HCEC 1CT (cell line): ENCODE results near the gene HIBADH.

Experiments
- DNase-seq: peaks from one replicate; pipeline ENCODE4 v3.0.0-alpha.2; 2017

The HIBADH gene

GRCh38 chr7:27662490-27663205, at the start of gene HIBADH:
TSS of gene HIBADH (minus strand) at chr7:27662883. CDS start at chr7:27662788, 95 bp downstream.
- DNase-seq: peak; percentile 100

DNA sequence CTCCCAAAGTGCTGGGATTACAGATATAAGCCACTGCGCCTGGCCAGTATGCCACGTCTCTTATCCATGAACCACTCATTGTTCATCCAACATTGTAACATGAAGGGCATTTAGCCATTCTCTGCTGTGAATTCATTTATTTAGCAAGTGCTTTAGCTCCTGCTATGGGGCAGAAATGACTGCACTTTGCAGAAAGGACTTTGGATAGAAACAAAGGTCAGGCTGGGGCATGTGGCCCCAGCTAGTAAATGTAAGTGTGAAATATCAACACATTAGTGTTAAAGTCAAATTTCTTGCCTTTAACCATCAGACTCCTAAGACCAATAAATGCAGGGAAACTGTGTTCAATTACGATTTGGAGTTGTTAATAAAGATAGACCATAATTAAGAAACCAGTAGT, 49.5 kb upstream of the HIBADH start:
- DNase-seq: no peak

- peak; percentile 88 for DNase-seq
Observed at GRCh38 chr7:27709137-27710075, 46.7 kb upstream of the HIBADH start.

DNA sequence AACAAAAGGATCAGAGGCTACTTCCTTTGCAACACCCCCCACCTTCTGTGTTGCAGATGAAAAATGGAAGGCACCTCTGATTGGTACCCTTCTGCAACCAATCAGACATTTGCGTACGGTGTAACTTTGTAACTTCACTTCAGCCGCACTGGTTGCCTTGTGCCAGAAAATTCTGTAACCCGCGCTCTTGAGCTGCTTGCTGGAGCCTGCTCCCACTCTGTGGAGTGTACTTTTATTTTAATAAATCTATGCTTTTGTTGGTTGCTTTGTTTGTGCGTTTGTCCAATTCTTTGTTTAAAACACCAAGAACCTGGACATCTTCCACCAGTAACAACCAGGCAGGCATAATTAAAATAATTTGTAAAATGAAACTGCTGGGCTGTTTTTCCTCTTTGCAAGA, 45.8 kb upstream of the HIBADH start:
- no peak for DNase-seq

- no peak for DNase-seq
Observed at GRCh38 chr7:27705200-27705594, 42.5 kb upstream of the HIBADH start.

DNA sequence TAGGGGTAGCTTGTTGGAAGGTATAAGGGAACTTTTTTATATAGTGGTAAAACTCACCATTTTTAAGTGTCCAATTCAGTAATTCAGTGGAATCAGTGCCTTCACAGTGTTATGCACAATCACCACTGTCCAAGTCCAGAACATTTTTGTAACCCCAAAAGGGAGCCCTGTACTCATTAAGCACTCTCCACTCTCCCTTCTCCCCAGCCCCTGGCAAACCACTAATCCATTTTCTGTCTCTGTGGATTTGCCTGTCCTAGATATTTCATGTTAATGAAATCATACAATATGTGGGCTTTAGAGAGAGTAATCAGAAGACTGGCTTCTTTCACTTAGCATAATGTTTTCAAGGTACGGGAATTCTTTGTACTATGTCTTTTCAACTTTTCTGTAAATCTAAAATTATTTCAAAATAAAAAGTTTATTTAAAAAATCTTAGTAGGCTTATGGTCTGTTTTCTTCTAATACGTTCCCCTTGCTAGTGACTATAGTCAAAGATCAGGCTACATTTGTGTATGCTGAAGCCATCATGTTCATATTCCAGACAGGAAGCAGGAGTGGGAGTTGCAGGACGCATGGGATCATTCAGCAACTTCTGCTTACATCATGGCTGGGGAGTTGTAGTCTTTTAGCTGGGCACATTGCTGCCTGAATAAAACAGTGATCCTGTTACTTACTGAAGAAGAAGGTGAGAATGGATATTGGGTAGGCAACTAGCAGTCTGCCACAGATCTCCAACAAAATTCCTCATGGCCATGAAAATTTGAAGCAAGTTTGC, 41.9 kb upstream of the HIBADH start:
- DNase-seq: no peak

DNA sequence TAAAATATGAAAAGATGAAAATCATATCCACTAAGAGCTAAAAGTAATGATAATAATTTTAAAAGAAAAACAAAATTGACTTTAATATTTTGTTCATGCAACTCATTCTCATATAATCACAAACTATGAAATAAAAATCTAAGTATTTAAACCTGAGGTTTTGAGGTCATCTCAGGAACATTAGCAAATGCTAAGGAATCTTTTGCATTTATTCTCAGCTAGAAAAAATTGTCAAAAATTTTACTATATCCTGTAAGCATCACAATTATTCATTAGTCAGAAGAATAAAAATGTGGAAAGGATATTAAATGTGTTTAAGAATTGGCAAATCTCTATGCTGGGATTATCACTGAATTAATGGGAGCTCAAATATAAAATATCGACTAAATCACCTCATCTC, 40.5 kb upstream of the HIBADH start:
- no peak for DNase-seq

- DNase-seq: no peak
Observed at GRCh38 chr7:27700501-27700900, 37.8 kb upstream of the HIBADH start.

DNA sequence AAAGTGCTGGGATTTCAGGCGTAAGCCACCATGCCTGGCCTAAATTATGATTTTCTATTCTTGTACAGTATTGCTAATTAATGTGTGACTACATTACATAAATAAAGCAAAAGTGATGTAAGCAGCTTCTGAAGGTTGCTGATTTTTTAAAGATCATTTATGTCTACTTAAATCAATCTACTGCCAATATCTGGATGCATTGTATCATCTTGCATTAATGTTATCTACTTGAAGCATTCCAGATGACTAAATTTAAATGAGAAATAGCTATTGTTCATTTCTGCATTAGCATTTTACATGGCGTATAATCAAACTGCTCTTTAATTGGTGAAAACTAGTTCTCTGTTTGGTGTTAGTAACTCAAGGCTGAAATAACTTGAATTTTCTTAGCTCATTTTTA, 37.1 kb upstream of the HIBADH start:
- DNase-seq: no peak

DNA sequence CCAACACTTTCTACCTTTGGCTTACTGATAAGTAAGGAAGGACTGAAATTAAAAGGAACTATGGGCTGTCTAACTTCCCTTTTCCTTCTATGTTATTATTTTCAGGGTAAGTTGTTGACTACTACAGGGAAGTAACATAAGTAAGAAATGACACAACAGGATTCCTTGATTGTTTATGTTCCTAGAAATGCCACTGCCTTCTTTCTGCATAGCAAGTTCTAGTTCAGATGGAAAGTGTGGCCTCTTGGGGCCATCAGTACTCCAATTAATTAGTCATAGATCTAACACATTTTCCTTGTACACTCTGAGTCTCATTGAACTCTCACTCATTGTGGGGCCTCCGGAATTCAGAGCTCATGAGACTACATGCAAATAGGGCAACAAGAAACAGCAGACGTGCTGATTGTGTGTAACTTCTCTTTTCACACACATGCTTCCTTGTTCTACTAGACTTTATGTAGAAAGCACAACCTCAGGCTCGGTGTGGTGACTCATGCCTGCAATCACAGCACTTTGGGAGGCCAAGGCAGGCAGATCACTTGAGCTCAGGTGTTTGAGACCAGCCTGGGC, 35.3 kb upstream of the HIBADH start:
- DNase-seq: peak; percentile 32

DNA sequence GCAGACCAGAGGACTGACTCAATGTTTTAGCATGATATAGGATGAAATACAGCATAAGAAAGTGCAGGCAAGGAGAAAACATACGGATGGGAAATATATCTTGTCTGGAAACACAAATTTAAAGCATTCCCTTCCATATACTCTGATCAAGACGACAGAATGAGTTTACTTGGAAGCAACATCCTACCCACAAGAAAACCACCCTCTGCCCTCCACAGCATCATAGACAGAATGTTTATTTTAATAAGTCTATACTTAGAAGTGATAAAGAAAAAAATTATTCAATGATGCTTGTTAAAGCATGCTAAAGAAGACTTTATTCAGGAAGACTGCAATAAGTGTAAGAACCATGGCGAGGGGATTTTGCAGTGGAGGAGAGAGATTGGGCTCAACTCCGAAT, 32.4 kb upstream of the HIBADH start:
- DNase-seq: no peak

GRCh38 chr7:27693794-27694193, 31.1 kb upstream of the HIBADH start:
- DNase-seq: no peak

GRCh38 chr7:27690649-27691048, 28.0 kb upstream of the HIBADH start:
- DNase-seq: no peak

DNA sequence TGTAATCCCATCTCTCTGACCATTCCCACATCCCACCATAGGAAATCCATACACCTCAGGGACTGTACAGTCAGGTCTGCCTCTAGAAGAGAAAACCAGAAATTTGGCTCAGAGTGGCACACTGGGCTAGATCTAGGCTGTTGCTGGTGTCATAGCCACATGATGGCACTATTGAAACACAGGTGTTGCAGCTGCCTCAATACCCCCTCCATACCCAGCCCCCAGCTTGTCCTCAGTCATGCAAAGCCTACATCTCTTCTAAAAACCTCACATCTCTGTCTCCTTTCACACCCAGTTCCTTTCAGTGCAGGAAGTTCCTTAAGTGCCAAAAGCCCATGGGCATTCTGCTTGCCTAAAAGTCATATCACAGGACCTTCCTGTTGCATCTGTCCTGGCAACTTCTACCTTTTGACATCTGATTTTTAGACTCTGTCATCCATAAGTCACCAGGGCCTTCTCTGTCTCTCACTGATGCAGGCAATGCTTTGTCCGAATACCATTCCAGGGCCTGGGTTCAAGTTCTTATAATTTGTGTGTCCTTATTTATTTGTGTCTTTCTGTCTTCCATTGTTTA, 27.0 kb upstream of the HIBADH start:
- peak; percentile 42 for DNase-seq

DNA sequence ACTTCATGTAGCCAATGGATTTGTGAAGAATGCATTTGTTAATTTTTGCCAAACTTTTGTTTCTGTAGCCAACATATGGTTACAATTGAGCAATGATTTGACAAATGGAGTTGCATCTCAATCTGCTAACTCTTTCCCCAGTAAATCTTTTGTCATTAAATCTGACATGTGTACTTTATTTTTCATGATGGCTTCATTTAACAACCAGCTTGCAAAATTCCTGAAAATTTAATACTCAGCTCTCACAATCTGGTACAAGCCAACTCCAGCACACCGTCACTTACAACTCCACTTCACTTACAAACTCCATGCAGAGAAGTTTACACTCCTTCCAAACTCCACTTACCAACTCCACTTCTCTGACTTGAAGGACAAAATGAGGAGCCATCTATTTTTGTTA, 26.5 kb upstream of the HIBADH start:
- DNase-seq: no peak

DNA sequence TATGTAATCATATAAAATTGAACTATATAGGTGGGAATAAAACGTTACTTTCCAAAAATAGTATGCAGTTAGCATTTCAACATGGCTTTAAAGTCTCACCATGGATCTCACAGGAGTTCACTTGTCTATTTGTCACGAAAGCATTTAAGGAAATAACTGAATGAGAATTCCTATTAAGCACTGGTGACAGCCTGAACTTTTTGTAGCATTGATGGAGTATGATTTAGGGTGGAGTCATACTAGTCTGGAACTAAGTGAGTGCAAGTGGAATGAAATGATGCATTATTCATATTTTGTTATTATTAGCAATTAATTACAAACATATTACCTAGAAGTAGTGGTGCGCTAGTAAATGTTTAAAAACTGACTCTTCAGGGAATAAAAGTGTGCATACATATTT, 26.0 kb upstream of the HIBADH start:
- no peak for DNase-seq

GRCh38 chr7:27688056-27688455, 25.4 kb upstream of the HIBADH start:
- DNase-seq: no peak

GRCh38 chr7:27686315-27686714, 23.6 kb upstream of the HIBADH start:
- DNase-seq: peak; percentile 58

- DNase-seq: no peak
Observed at GRCh38 chr7:27685893-27686292, 23.2 kb upstream of the HIBADH start.

- no peak for DNase-seq
Observed at GRCh38 chr7:27685209-27685608, 22.5 kb upstream of the HIBADH start.

GRCh38 chr7:27684491-27684890, 21.8 kb upstream of the HIBADH start:
- no peak for DNase-seq

GRCh38 chr7:27680610-27681009, 17.9 kb upstream of the HIBADH start:
- DNase-seq: no peak
